ENCODE measurements around the gene COX7A1.

COX7A1 gene

DNA sequence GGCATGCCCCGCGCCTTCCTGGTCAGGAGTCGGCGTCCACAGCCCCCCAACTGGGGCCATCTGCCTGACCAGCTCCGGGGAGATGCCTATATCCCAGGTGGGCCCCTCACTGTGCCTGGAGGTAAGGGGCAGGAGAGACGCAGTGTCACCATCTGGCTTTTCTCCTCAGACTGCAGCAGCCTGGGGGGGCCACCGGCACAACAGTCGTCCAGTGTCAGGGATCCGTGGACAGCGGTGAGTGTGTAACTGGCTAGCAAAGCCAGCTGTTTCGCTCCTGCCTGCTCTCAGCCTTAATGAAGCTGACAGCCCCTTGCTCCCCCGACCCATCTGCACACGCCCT, 41.1 kb downstream of the COX7A1 start:
- no peak for DNase-seq

DNA sequence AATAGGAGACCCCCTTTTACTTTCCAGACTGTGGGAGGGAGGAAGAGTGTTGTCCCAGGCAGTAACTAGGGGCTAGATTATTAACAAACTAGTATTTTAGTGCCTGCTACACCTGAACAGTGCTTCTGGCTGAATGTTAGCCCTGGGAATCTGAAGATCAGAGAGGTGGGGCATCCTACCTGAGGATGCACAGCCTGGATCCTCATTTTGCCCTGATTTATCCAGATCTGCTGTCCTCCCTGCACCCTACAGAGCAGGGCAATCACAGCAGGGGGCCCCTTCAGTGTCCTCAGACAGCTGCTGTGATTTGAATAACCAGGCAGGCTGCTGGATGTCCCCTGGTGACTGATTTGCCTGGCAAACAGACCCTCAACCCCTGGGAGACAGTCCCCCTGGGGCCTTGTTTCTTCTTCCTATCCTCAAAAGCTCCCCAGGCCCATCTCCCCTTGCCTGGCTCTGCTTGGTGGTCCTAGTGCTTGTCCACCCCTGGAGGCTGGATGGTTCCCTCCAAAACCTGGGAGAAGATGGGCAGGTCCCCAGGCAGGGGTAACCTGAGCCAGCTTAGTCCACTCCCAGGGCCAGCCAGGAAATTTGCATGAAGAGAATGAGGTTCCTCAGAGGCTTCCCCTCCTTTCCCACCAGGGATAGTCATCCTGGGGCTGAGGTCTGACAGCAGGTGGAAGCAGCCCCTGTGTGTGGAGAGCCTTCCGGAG, 41.6 kb downstream of the COX7A1 start, which contains the start of gene OVOL3:
Gene OVOL3 (plus strand): TSS at position 657 of the 713 bp plus-strand sequence. CDS start 60 bp downstream, outside the sequence.
- no peak for DNase-seq

GRCh38 chr19:36108684-36109083, 43.6 kb downstream of the COX7A1 start:
- no peak for DNase-seq

DNA sequence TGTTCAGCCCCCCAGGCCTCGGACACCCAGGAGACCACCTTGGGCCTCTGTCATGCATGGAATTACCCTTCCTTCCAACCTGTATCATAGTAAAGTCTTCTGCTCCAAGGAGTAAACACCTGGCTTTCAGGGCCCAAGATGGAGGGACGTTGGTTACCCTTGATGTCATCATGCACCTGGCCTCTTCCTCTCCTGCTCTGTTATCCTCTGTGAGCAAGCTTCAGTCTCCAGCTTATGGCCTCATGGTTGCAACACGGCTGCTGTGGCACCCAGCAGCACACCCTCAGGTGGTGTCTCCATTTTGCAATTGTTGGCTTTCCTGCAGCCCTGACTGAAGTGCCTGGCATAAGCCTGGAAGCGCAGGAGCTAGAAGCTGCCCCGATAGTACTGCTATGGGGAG, 45.3 kb downstream of the COX7A1 start:
- DNase-seq, result no peak

- no peak for DNase-seq
These were observed 45.8 kb downstream of the COX7A1 start for GRCh38 chr19:36106441-36106840.

DNA sequence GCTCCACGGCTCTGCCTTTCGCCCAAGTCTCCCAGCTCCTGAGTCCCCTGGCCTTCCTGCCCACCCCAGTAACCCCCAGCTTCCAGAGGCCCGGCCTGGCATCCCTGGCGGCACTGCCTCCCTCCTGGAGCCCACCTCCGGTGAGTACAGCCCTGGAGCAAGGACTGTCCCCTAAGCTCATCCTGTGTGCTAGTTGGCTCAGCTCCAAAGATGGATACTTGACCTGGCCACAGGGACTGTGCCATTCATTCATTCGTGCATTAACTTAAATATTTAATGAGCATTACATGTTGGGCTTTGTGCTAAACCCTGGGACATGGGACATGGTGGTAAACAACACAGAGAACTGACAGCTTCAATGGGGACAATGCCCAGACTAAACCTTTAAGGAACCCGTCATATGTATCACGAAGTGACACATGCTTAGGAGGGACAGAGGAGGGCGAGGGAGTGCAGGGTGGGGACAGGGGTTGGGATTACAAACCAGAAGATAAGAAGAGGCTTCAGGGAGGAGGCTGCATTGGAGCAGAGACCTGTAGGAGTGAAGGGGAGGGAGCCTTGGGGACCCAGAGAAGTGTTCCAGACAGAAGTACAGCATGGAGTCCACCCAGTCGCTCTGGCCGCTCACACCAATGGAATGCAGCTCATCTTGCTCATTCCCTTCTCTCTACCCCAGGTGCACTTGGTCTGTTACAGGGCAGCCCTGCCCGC, 48.2 kb downstream of the COX7A1 start:
- DNase-seq, result no peak

DNA sequence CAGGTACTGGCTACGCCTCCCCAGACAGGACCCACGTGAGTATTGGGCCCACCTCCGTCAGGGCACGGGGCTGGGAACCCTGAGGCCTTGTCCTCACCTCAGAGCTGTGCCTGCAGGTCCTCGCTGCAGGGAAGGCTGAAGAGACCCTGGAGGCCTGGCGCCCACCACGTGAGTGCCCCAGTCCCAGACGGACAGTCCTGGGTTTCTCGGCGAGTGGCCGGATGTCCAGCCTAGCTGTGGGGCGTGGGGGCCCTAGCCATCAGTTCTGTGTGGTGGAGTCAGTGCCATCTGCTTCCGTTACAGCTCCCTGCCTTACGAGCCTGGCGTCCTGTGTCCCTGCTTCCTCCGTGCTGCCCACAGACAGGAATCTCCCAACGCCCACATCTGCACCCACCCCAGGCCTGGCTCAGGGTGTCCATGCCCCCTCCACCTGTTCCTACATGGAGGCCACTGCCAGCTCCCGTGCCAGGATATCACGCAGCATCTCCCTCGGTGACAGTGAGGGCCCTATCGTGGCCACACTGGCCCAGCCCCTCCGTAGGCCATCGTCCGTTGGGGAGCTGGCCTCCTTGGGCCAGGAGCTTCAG, 49.1 kb downstream of the COX7A1 start:
- no peak for DNase-seq

GRCh38 chr19:36101550-36102327, 50.5 kb downstream of the COX7A1 start:
- no peak for DNase-seq
